H9 (cell line): ENCODE measurements around the gene ZNHIT1. TPM values are rescaled to one million over a fixed set of nuclear protein-coding genes. Genes with fewer than 3 reads are reported as not detected.
A peak's percentile ranks its signal among the peaks of the same experiment; 100 is the strongest.

Source experiments
- DNase-seq: peaks from one replicate; pipeline ENCODE4 v3.0.0-alpha.2; 2017
- H2AFZ ChIP-seq: one replicate; pipeline ENCODE4 v1.6.1; 2013; ENCODE audit warnings: mild to moderate bottlenecking, low read length, control low read depth, moderate library complexity
- H2AK5ac ChIP-seq: 2 replicates; pipeline ENCODE4 v1.6.1; 2013; ENCODE audit warnings: low read length, control low read depth, mixed read lengths; ENCODE audit not compliant: insufficient read length
- H2BK120ac ChIP-seq: one replicate; pipeline ENCODE4 v1.6.1; 2013; ENCODE audit warnings: low read depth, mild to moderate bottlenecking, low read length, control low read depth, inconsistent platforms; ENCODE audit not compliant: poor library complexity, severe bottlenecking
- H2BK12ac ChIP-seq: 2 replicates; pipeline ENCODE4 v1.6.1; 2013; ENCODE audit warnings: low read length, control low read depth, mixed read lengths, low read depth; ENCODE audit not compliant: insufficient read length
- H2BK15ac ChIP-seq: 2 replicates; pipeline ENCODE4 v1.6.1; 2013; ENCODE audit warnings: low read depth, low read length, control low read depth
- H2BK20ac ChIP-seq: one replicate; pipeline ENCODE4 v1.6.1; 2013; ENCODE audit warnings: low read depth, mild to moderate bottlenecking, low read length, control low read depth, inconsistent platforms; ENCODE audit not compliant: poor library complexity, severe bottlenecking
- H2BK5ac ChIP-seq: 2 replicates; pipeline ENCODE4 v1.6.1; 2013; ENCODE audit warnings: low read length, control low read depth, mixed read lengths; ENCODE audit not compliant: insufficient read length
- H3K14ac ChIP-seq: 2 replicates; pipeline ENCODE4 v1.6.1; 2013; ENCODE audit warnings: low read length, control low read depth; ENCODE audit not compliant: insufficient read depth
- H3K18ac ChIP-seq: 2 replicates; pipeline ENCODE4 v1.6.1; 2013; ENCODE audit warnings: low read depth, mild to moderate bottlenecking, mixed read lengths, low read length, control low read depth; ENCODE audit not compliant: insufficient read length
- H3K23ac ChIP-seq: 2 replicates; pipeline ENCODE4 v1.6.1; 2013; ENCODE audit warnings: low read length, control low read depth, mixed read lengths, low read depth; ENCODE audit not compliant: insufficient read length
- H3K23me2 ChIP-seq: 2 replicates; pipeline ENCODE4 v1.6.1; 2013; ENCODE audit warnings: low read depth, mild to moderate bottlenecking, mixed read lengths, low read length, control low read depth; ENCODE audit not compliant: insufficient read length, poor library complexity, severe bottlenecking
- H3K27ac ChIP-seq: 2 replicates; pipeline ENCODE4 v1.5.1; 2013; ENCODE audit warnings: low read length, control low read depth, mixed read lengths, low read depth; ENCODE audit not compliant: insufficient read length
- H3K27me3 ChIP-seq: 2 replicates; pipeline ENCODE4 v1.6.1; 2013; ENCODE audit warnings: low read length, control low read depth, inconsistent platforms; ENCODE audit not compliant: insufficient read depth
- H3K4ac ChIP-seq: 2 replicates; pipeline ENCODE4 v1.6.1; 2013; ENCODE audit warnings: low read depth, mild to moderate bottlenecking, control low read depth, inconsistent platforms, low read length, moderate library complexity
- H3K4me1 ChIP-seq: 2 replicates; pipeline ENCODE4 v1.6.1; 2013; ENCODE audit warnings: low read length, control low read depth, inconsistent platforms; ENCODE audit not compliant: insufficient read depth
- H3K4me2 ChIP-seq: 2 replicates; pipeline ENCODE4 v1.6.1; 2013; ENCODE audit warnings: low read length, control low read depth, mixed read lengths; ENCODE audit not compliant: insufficient read length, insufficient read depth
- H3K56ac ChIP-seq: 2 replicates; pipeline ENCODE4 v1.6.1; 2013; ENCODE audit warnings: low read depth, mild to moderate bottlenecking, mixed read lengths, low read length, control low read depth; ENCODE audit not compliant: insufficient read length
- H3K79me1 ChIP-seq: 2 replicates; pipeline ENCODE4 v1.6.1; 2013; ENCODE audit warnings: low read depth, mild to moderate bottlenecking, moderate library complexity, low read length, control low read depth, inconsistent platforms; ENCODE audit not compliant: insufficient read depth, poor library complexity, severe bottlenecking
- H3K79me2 ChIP-seq: 2 replicates; pipeline ENCODE4 v1.6.1; 2013; ENCODE audit warnings: low read length, control low read depth, inconsistent platforms; ENCODE audit not compliant: insufficient read depth
- H3K9ac ChIP-seq: 2 replicates; pipeline ENCODE4 v1.6.1; 2013; ENCODE audit warnings: low read length, control low read depth, mixed read lengths; ENCODE audit not compliant: insufficient read length; ENCODE audit errors: extremely low read depth
- H3K9me3 ChIP-seq: one replicate; pipeline ENCODE4 v1.6.1; 2013; ENCODE audit warnings: low read depth, low read length, inconsistent platforms; ENCODE audit not compliant: control insufficient read depth
- H3T11ph ChIP-seq: one replicate; pipeline ENCODE4 v1.6.1; 2013; ENCODE audit warnings: mild to moderate bottlenecking, low read length, control low read depth, inconsistent platforms
- H4K20me1 ChIP-seq: one replicate; pipeline ENCODE4 v1.6.1; 2013; ENCODE audit not compliant: control insufficient read depth, insufficient read length, insufficient read depth
- H4K5ac ChIP-seq: 2 replicates; pipeline ENCODE4 v1.6.1; 2013; ENCODE audit warnings: low read depth, mild to moderate bottlenecking, mixed read lengths, low read length, control low read depth; ENCODE audit not compliant: insufficient read length
- H4K8ac ChIP-seq: replicated peaks from 2 replicates; pipeline ENCODE4 v1.6.1; 2013; ENCODE audit warnings: low read length, control low read depth, mixed read lengths, low read depth; ENCODE audit not compliant: insufficient read length
- H4K91ac ChIP-seq: 2 replicates; pipeline ENCODE4 v1.6.1; 2013; ENCODE audit warnings: low read depth, mild to moderate bottlenecking, moderate library complexity, mixed read lengths, low read length, control low read depth; ENCODE audit not compliant: insufficient read length
- H3K27ac Mint-ChIP-seq, 3 experiments: 2 replicates in 2 of 3; 3 replicates in 1 of 3; pipeline ENCODE4 v1.8.0; 2020 to 2021; ENCODE audit warnings: mixed read lengths in 3 of 3, mild to moderate bottlenecking in 1 of 3, moderate library complexity in 1 of 3
- H3K27me3 Mint-ChIP-seq: 2 replicates; pipeline ENCODE4 v1.8.0; 2021; ENCODE audit warnings: low read depth, mild to moderate bottlenecking, moderate library complexity, mixed read lengths
- H3K36me3 Mint-ChIP-seq, 3 experiments: 2 replicates in 2 of 3; 3 replicates in 1 of 3; pipeline ENCODE4 v1.8.0; 2020 to 2021; ENCODE audit warnings: low read depth in 3 of 3, mixed read lengths in 3 of 3; ENCODE audit not compliant: insufficient read depth in 1 of 3
- H3K4me1 Mint-ChIP-seq, 2 experiments: 2 replicates each; pipeline ENCODE4 v1.8.0; 2020; ENCODE audit warnings: mixed read lengths in 2 of 2
- H3K4me3 Mint-ChIP-seq, 2 experiments: 2 replicates in 1 of 2; 3 replicates in 1 of 2; pipeline ENCODE4 v1.8.0; 2020 to 2021; ENCODE audit warnings: mild to moderate bottlenecking in 2 of 2, mixed read lengths in 2 of 2, moderate library complexity in 1 of 2
- H3K9me3 Mint-ChIP-seq, 2 experiments: 2 replicates in 1 of 2; 3 replicates in 1 of 2; pipeline ENCODE4 v1.8.0; 2020; ENCODE audit warnings: mild to moderate bottlenecking in 2 of 2, mixed read lengths in 2 of 2, moderate library complexity in 1 of 2
- CTCF ChIP-seq: fragments of 200-600 bp; sonication (generic); conservative IDR thresholded peaks from 3 replicates; pipeline ENCODE4 v1.8.0; 2021; ENCODE audit warnings: antibody characterized with exemption, mild to moderate bottlenecking
- WGBS: extraction: QIAGEN DNeasy Blood & Tissue Kit; methylation state at CpG from one replicate; pipeline ENCODE4 v1.1.7; 2013; ENCODE audit warnings: missing lambda C conversion rate, low lambda C conversion rate, mixed read lengths; ENCODE audit not compliant: insufficient read length; ENCODE audit errors: extremely low coverage; 5-methylcytosine and 5-hydroxymethylcytosine counted together
- total RNA-seq: library from RNA; stranded (reverse); gene quantifications from 2 replicates; pipeline ENCODE4 v1.2.1, GENCODE V29; 2021

ZNHIT1 gene
- total RNA-seq, 1 experiment from 2014 or later: 52.7 TPM

GRCh38 chr7:101232141-101232850 is 14.3 kb downstream of the ZNHIT1 start:
- H3K36me3 Mint-ChIP-seq: peaks cover 0 to 24% (median 6%) of the 10 kb centered on the region in 3 experiments; a peak in 5 of 7 replicates
- peak overlapping the region; percentile 50 to 92 (median 67); a peak in 3 of 7 replicates for H3K27ac Mint-ChIP-seq
- Histone ChIP-seq H2AFZ (no peak overlapping the region), H3K14ac (no peak overlapping the region), H2BK20ac (no peak overlapping the region), H4K8ac (no peak overlapping the region), H3K4me2 (peak overlapping the region; percentile 49), H2BK5ac (no peak overlapping the region), H3K56ac (no peak overlapping the region), H3K23ac (no peak overlapping the region), H3K23me2 (no peaks in the 10 kb centered on the region), H3K4me1 (0 out of 2 replicates have a peak, but pooled peaks cover 3% of the 10 kb centered on the region), H3T11ph (no peak overlapping the region), H4K91ac (no peak overlapping the region), H2BK15ac (no peak overlapping the region), H3K9ac (no peak overlapping the region), H2BK12ac (no peak overlapping the region), H3K79me2 (no peaks in the 10 kb centered on the region), H3K27ac (no peak overlapping the region), H3K9me3 (no peaks in the 10 kb centered on the region), H3K18ac (no peak overlapping the region), H4K20me1 (no peaks in the 10 kb centered on the region), H3K79me1 (no peaks in the 10 kb centered on the region), H2BK120ac (no peak overlapping the region), H3K4ac (no peak overlapping the region), H3K27me3 (no peaks in the 10 kb centered on the region), H4K5ac (no peak overlapping the region), H2AK5ac (no peak overlapping the region)
- TF ChIP-seq CTCF: no peak
- peak; percentile 74 for DNase-seq
- H3K9me3 Mint-ChIP-seq: no peaks in the 10 kb centered on the region
- H3K4me3 Mint-ChIP-seq: peak overlapping the region; percentile 71 to 85
- peaks cover 20 to 23% of the 10 kb centered on the region in 2 experiments for H3K4me1 Mint-ChIP-seq
- no peaks in the 10 kb centered on the region for H3K27me3 Mint-ChIP-seq
- no CpG with 5 or more reads among the region's 52 CpGs for WGBS
